Liver (tissue), 9 donors: ENCODE data around the gene ZFP37. TPM values are rescaled to one million over a fixed set of nuclear protein-coding genes. Genes with fewer than 3 reads are reported as not detected.

ENCODE experiments used
- DNase-seq: peaks from one replicate; pipeline ENCODE4 v3.0.0-alpha.2; 2017; ENCODE audit warnings: low spot score
- H3K27ac ChIP-seq, 2 donors: one replicate each; pipeline ENCODE4 v1.7.0; 2013; ENCODE audit warnings: inconsistent platforms in 2 of 2, low read length in 2 of 2, control low read depth in 1 of 2, low read depth in 1 of 2, mild to moderate bottlenecking in 1 of 2
- H3K27me3 ChIP-seq, 4 donors: one replicate each; pipeline versions ENCODE4 v1.6.1 to v1.7.0; 2013; ENCODE audit warnings: low read length in 3 of 4, inconsistent platforms in 1 of 4, mild to moderate bottlenecking in 1 of 4, moderate library complexity in 1 of 4; ENCODE audit not compliant: control insufficient read depth in 4 of 4, insufficient read depth in 4 of 4
- H3K36me3 ChIP-seq, 4 donors: one replicate each; pipeline versions ENCODE4 v1.6.1 to v1.7.0; 2013; ENCODE audit warnings: low read length in 3 of 4, mild to moderate bottlenecking in 3 of 4, low read depth in 1 of 4, moderate library complexity in 1 of 4; ENCODE audit not compliant: control insufficient read depth in 4 of 4, insufficient read depth in 3 of 4
- H3K4me1 ChIP-seq, 4 donors: one replicate each; pipeline versions ENCODE4 v1.6.1 to v1.7.0; 2013; ENCODE audit warnings: low read length in 3 of 4, mild to moderate bottlenecking in 3 of 4, moderate library complexity in 1 of 4; ENCODE audit not compliant: control insufficient read depth in 4 of 4, insufficient read depth in 4 of 4
- H3K4me3 ChIP-seq, 3 donors: one replicate each; pipeline versions ENCODE4 v1.6.1 to v1.7.0; 2013; ENCODE audit warnings: low read length in 3 of 3, control low read depth in 1 of 3, low read depth in 1 of 3, mild to moderate bottlenecking in 1 of 3
- H3K9ac ChIP-seq, 2 donors: one replicate each; pipeline ENCODE4 v1.7.0; 2013; ENCODE audit warnings: low read length in 2 of 2, mild to moderate bottlenecking in 2 of 2, moderate library complexity in 2 of 2, control low read depth in 1 of 2, low read depth in 1 of 2
- H3K9me3 ChIP-seq, 4 donors: one replicate each; pipeline versions ENCODE4 v1.6.1 to v1.7.0; 2013; ENCODE audit warnings: low read length in 3 of 4; ENCODE audit not compliant: control insufficient read depth in 4 of 4
- EGR1 ChIP-seq, 2 donors: IDR thresholded peaks; 2 replicates each; pipeline ENCODE4 v1.6.1; 2016 to 2018; ENCODE audit warnings: antibody characterized with exemption in 2 of 2, low read depth in 2 of 2
- FOXA1 ChIP-seq: IDR thresholded peaks from 2 replicates; pipeline ENCODE4 v1.6.1; 2016; ENCODE audit warnings: antibody characterized with exemption
- FOXA2 ChIP-seq: IDR thresholded peaks from 2 replicates; pipeline ENCODE4 v1.6.1; 2016; ENCODE audit warnings: antibody characterized with exemption
- GABPA ChIP-seq, 2 donors: IDR thresholded peaks in 1 of 2; conservative IDR thresholded peaks in 1 of 2; 2 replicates each; pipeline ENCODE4 v1.6.1; 2016; ENCODE audit warnings: antibody characterized with exemption in 2 of 2, mild to moderate bottlenecking in 1 of 2, moderate library complexity in 1 of 2
- HNF4A ChIP-seq, 2 donors: conservative IDR thresholded peaks; 2 replicates each; pipeline ENCODE4 v1.6.1; 2016; ENCODE audit warnings: antibody characterized with exemption in 2 of 2, mild to moderate bottlenecking in 2 of 2
- HNF4G ChIP-seq: IDR thresholded peaks from 2 replicates; pipeline ENCODE4 v1.6.1; 2016; ENCODE audit warnings: antibody characterized with exemption
- JUND ChIP-seq, 2 donors: IDR thresholded peaks; 2 replicates each; pipeline ENCODE4 v1.6.1; 2016; ENCODE audit warnings: antibody characterized with exemption in 2 of 2
- NR2F2 ChIP-seq: IDR thresholded peaks from 2 replicates; pipeline ENCODE4 v1.6.1; 2016; ENCODE audit warnings: antibody characterized with exemption
- REST ChIP-seq: IDR thresholded peaks from 2 replicates; pipeline ENCODE4 v1.6.1; 2016; ENCODE audit warnings: antibody characterized with exemption, mild to moderate bottlenecking
- RXRA ChIP-seq, 2 donors: IDR thresholded peaks; 2 replicates each; pipeline ENCODE4 v1.6.1; 2017 to 2018; ENCODE audit warnings: antibody characterized with exemption in 2 of 2, mild to moderate bottlenecking in 1 of 2
- SP1 ChIP-seq: IDR thresholded peaks from 2 replicates; pipeline ENCODE4 v1.6.1; 2018; ENCODE audit warnings: antibody characterized with exemption, mild to moderate bottlenecking
- YY1 ChIP-seq: IDR thresholded peaks from 2 replicates; pipeline ENCODE4 v1.6.1; 2016; ENCODE audit warnings: antibody characterized with exemption, mild to moderate bottlenecking
- ZBTB33 ChIP-seq: IDR thresholded peaks from 2 replicates; pipeline ENCODE4 v1.6.1; 2016; ENCODE audit warnings: antibody characterized with exemption
- WGBS: extraction: QIAGEN DNeasy Blood & Tissue Kit; methylation state at CpG from one replicate; pipeline ENCODE4 v1.1.7; 2013; 5-methylcytosine and 5-hydroxymethylcytosine counted together
- polyA plus RNA-seq, 2 donors: library from polyadenylated mRNA; stranded (reverse) in 1 of 2; unstranded in 1 of 2; fragments of 200-250 nt in 1 of 2; fragments of >200 nt in 1 of 2; fragmentation: Nextera tagmentation in 1 of 2; extraction: Ambion mirVana in 1 of 2; gene quantifications; one replicate each; pipeline versions ENCODE4 v1.2.1 to v1.2.3, GENCODE V29; 2013 to 2015
- total RNA-seq, 2 donors: library from RNA; depleted of rRNA; stranded (reverse); fragments of >200 nt; gene quantifications; one replicate each; pipeline ENCODE4 v1.2.3, GENCODE V29; 2014
- TF ChIP-seq, protein P1 (sequence below): IDR thresholded peaks from 2 replicates; pipeline ENCODE4 v1.6.1; 2016; ENCODE audit warnings: antibody characterized with exemption
- donor health status: healthy.
- donor health status: healthy.
- donor health status: healthy.
- donor health status: healthy.
- donor health status: healthy.

Gene ZFP37
- total and polyA plus RNA-seq, 4 donors: 0.19 to 0.50 (median 0.39) TPM

GRCh38 chr9:112997236-112997941, 59.1 kb downstream of the ZFP37 start:
- no peak overlapping the region for H3K9ac ChIP-seq
- H3K27me3 ChIP-seq: no peaks in the 10 kb centered on the region
- peaks cover 26 to 68% (median 49%) of the 10 kb centered on the region in 4 donors for H3K9me3 ChIP-seq
- WGBS: 89% methylated on average over 8 of the region's 8 CpGs
- DNase-seq: no peak
- peak overlapping the region in 1 of 3 donors; percentile 0 for H3K4me3 ChIP-seq
- no peaks in the 10 kb centered on the region for H3K4me1 ChIP-seq
- no peaks in the 10 kb centered on the region for H3K36me3 ChIP-seq
- no peak overlapping the region for H3K27ac ChIP-seq
- TF ChIP-seq HNF4G (no peak), NR2F2 (no peak), SP1 (no peak), ZBTB33 (no peak), YY1 (no peak), EGR1 (IDR thresholded peaks at IDR 0.05; ENCODE audit: low read depth in 2 of 2) (no peak), GABPA (IDR thresholded peaks at IDR 0.05 in 1 of 2, conservative IDR thresholded peaks at IDR 0.05 in 1 of 2) (no peak), RXRA (IDR thresholded peaks at IDR 0.05) (no peak), HNF4A (conservative IDR thresholded peaks at IDR 0.05) (no peak), FOXA2 (no peak), JUND (IDR thresholded peaks at IDR 0.05) (no peak), FOXA1 (no peak), REST (no peak)
- TF ChIP-seq, protein P1, sequence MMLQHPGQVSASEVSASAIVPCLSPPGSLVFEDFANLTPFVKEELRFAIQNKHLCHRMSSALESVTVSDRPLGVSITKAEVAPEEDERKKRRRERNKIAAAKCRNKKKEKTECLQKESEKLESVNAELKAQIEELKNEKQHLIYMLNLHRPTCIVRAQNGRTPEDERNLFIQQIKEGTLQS: no peak

Other genes starting within 250 kb of the ZFP37 start
- gene SLC46A2, start 165.8 kb downstream of the ZFP37 start, total RNA-seq: under 1 TPM in 1 of 2 donors, not detected in 1; 0.17 TPM
- under 1 TPM; 0.01 to 0.07 TPM for gene SLC46A2, start 165.8 kb downstream of the ZFP37 start, polyA plus RNA-seq
- gene ZNF883, start 44.5 kb downstream of the ZFP37 start, total RNA-seq: under 1 TPM; 0.08 to 0.23 TPM
- under 1 TPM; 0.03 to 0.13 TPM for gene ZNF883, start 44.5 kb downstream of the ZFP37 start, polyA plus RNA-seq
- 10 to 100 TPM in 1 of 2 donors, 1 to 10 TPM in 1; 7.2 to 28.5 TPM for gene SLC31A2, start 94.3 kb upstream of the ZFP37 start, total RNA-seq
- 10 to 100 TPM; 19.0 to 30.6 TPM for gene SLC31A2, start 94.3 kb upstream of the ZFP37 start, polyA plus RNA-seq
- gene FKBP15, start 164.6 kb upstream of the ZFP37 start, total RNA-seq: 10 to 100 TPM; 16.8 to 18.2 TPM
- gene FKBP15, start 164.6 kb upstream of the ZFP37 start, polyA plus RNA-seq: 1 to 10 TPM; 6.2 to 9.1 TPM
- gene SLC31A1, start 164.8 kb upstream of the ZFP37 start, total RNA-seq: 10 to 100 TPM; 26.6 to 96.2 TPM
- gene SLC31A1, start 164.8 kb upstream of the ZFP37 start, polyA plus RNA-seq: 10 to 100 TPM; 40.1 to 49.8 TPM
- 10 to 100 TPM; 12.5 to 16.7 TPM for gene CDC26, start 218.8 kb upstream of the ZFP37 start, total RNA-seq
- 10 to 100 TPM; 25.9 to 38.9 TPM for gene CDC26, start 218.8 kb upstream of the ZFP37 start, polyA plus RNA-seq
- 10 to 100 TPM; 11.6 to 11.9 TPM for gene PRPF4, start 218.9 kb upstream of the ZFP37 start, total RNA-seq
- gene PRPF4, start 218.9 kb upstream of the ZFP37 start, polyA plus RNA-seq: 1 to 10 TPM; 5.0 to 9.3 TPM
- gene RNF183, start 246.7 kb upstream of the ZFP37 start, total RNA-seq: not detected
- gene RNF183, start 246.7 kb upstream of the ZFP37 start, polyA plus RNA-seq: under 1 TPM in 1 of 2 donors, not detected in 1; 0.07 TPM